Activated CD4-positive, alpha-beta T cell treated with anti-CD3 and anti-CD28 coated beads for 36 hours (primary cell): ENCODE data around the gene CDH4. TPM values are rescaled to one million over a fixed set of nuclear protein-coding genes. Genes with fewer than 3 reads are reported as not detected.
"Not testable (repeated sequence)": the region's sequence is repeated elsewhere in the genome, so short reads cannot be mapped to it uniquely, and the experiment has no call there.

ENCODE experiments used
- ATAC-seq: fragments of 200-7000 bp; cut with Tn5 transposase; one replicate; pipeline ENCODE4 v1.10.0; 2021; ENCODE audit warnings: mild to moderate bottlenecking, moderate library complexity
- CTCF ChIA-PET: fragments of 350-600 bp; sonication (Branson Sonifier 250); formaldehyde crosslinking; loops from one replicate; lab custom pipeline; 2021; ENCODE audit warnings: antibody characterized with exemption; lab: Charles Lee
- POLR2A ChIA-PET: fragments of 350-600 bp; sonication (Branson Sonifier 250); formaldehyde crosslinking; loops from one replicate; lab custom pipeline; 2021; ENCODE audit warnings: antibody characterized with exemption, inconsistent platforms; lab: Charles Lee
- DNase-seq: peaks from one replicate; pipeline ENCODE4 v3.0.0-alpha.2; 2020
- H3K27ac Mint-ChIP-seq: one replicate; pipeline ENCODE4 v1.8.0; 2021; ENCODE audit warnings: mixed read lengths
- H3K27me3 Mint-ChIP-seq: one replicate; pipeline ENCODE4 v1.8.0; 2021; ENCODE audit warnings: mixed read lengths
- H3K36me3 Mint-ChIP-seq: one replicate; pipeline ENCODE4 v1.8.0; 2021; ENCODE audit warnings: low read depth, mixed read lengths
- H3K4me1 Mint-ChIP-seq: one replicate; pipeline ENCODE4 v1.8.0; 2021; ENCODE audit warnings: mixed read lengths
- H3K4me3 Mint-ChIP-seq: one replicate; pipeline ENCODE4 v1.8.0; 2021; ENCODE audit warnings: mild to moderate bottlenecking, moderate library complexity, mixed read lengths
- H3K9me3 Mint-ChIP-seq: one replicate; pipeline ENCODE4 v1.8.0; 2021; ENCODE audit warnings: low read depth, mixed read lengths
- intact Hi-C, 2 experiments: fragments of 100-400 bp; cut with DNase I in 1 of 2; cut with micrococcal nuclease in 1 of 2; formaldehyde crosslinking; loops; one replicate each; pipeline versions ENCODE4 v1.14.2 to v1.15.1; 2022 to 2024; cut with DNase I, micrococcal nuclease
- total RNA-seq, 2 experiments: library from RNA; stranded (reverse); gene quantifications; one replicate each; pipeline ENCODE4 v1.2.3, GENCODE V29; 2021

Gene CDH4
- total RNA-seq, 2 experiments from 2014 or later: not detected

DNA sequence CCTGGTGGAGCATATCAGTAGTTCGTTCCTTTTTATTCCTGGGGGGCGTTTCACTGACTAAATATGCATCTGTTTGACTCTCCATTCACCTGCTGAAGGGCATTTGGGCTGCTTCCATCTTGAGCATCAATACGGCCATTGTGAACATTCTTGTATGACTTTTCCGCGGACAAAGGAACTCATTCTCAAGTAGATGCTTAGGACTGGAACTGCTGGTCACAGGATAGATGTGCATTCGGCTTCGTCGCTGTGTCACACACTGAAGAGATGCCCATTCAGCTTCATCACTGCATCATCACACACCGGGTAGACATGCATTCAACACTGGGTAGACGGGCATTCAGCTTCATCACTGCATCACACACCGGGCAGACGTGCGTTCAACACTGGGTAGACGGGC, 718.3 kb downstream of the CDH4 start:
- Mint-ChIP-seq H3K9me3 (peaks cover 2% of the 10 kb centered on the region), H3K4me1 (no peaks in the 10 kb centered on the region), H3K27ac (no peak overlapping the region), H3K36me3 (peaks cover 25% of the 10 kb centered on the region), H3K4me3 (no peak overlapping the region), H3K27me3 (peaks cover 9% of the 10 kb centered on the region)
- ATAC-seq: no peak
- ChIA-PET POLR2A (no interaction called here), CTCF (no interaction called here)
- intact Hi-C loops: no loop called here
- no peak for DNase-seq

GRCh38 chr20:61971595-61971994, 719.5 kb downstream of the CDH4 start:
- CTCF ChIA-PET, DNase-seq, H3K9me3 Mint-ChIP-seq, H3K4me1 Mint-ChIP-seq, intact Hi-C loops, ATAC-seq, H3K4me3 Mint-ChIP-seq, H3K27ac Mint-ChIP-seq, H3K27me3 Mint-ChIP-seq, POLR2A ChIA-PET: not testable (repeated sequence)
- peaks cover 29% of the 10 kb centered on the region for H3K36me3 Mint-ChIP-seq

DNA sequence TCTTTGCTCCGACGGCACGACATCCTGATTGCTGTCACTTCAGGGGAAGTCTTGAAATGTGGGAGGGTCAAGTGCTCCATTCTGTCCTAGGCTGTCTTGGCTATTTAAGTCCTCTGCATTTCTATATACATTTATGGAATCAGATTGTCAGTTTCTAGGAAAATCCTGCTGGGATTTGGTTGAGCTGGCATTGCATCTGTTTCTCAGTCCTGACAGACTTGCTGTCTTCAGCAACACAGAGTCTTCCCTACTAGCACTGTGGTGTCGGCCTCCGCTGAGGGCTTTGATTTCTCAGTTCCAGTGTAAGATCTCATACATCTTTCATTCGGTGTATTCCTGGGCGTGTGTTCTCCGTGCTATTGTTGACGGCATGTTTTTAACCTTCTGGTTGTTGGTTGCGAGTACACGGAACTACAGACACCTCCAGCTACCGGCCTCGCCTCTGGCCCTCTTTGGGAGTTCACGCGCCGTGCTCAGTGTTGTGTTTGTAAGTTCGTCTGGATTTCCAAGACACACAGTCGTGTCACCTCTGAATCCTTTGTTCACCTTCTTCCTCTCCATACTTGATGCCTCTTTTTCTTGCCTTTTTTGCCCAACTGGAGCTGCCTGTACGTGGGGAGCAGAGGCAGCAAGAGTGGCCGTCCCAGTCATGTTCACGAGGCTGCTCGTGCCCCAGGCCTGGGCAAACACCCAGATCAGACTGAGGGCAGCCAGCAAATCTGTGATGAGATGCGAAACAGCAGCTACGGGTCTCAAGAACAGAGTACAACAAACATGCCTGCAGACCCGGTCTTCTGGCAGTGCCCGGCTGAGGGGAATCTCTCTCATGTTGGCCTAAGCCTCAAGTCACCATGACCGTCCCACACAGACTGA, 720.8 kb downstream of the CDH4 start:
- peaks cover 2% of the 10 kb centered on the region for H3K9me3 Mint-ChIP-seq
- intact Hi-C loops: no loop called here

GRCh38 chr20:61973515-61974356, 721.7 kb downstream of the CDH4 start:
- Mint-ChIP-seq H3K27me3 (no peaks in the 10 kb centered on the region), H3K36me3 (peaks cover 35% of the 10 kb centered on the region), H3K4me3 (no peak overlapping the region), H3K4me1 (no peaks in the 10 kb centered on the region), H3K9me3 (peaks cover 2% of the 10 kb centered on the region), H3K27ac (no peak overlapping the region)
- ChIA-PET CTCF (interaction anchor here (0.6 kb wide), 1 partner anchor 162 kb away, joined by 3 read pairs; no protein-coding TSS in a partner anchor), POLR2A (no interaction called here)
- no peak for ATAC-seq
- intact Hi-C loops: no loop called here
- DNase-seq: no peak

More for the DNA sequence above, 720.8 kb downstream of the CDH4 start:
- no peak overlapping the region for H3K27ac Mint-ChIP-seq
- H3K4me1 Mint-ChIP-seq: no peaks in the 10 kb centered on the region
- peaks cover 2% of the 10 kb centered on the region for H3K27me3 Mint-ChIP-seq
- CTCF ChIA-PET: interaction anchor here (0.6 kb wide), 1 partner anchor 162 kb away, joined by 3 read pairs; no protein-coding TSS in a partner anchor
- POLR2A ChIA-PET: no interaction called here
- ATAC-seq (no peak), DNase-seq (no peak)
- H3K36me3 Mint-ChIP-seq: peaks cover 35% of the 10 kb centered on the region
- H3K4me3 Mint-ChIP-seq: no peak overlapping the region

- intact Hi-C loops: no loop called here
- Mint-ChIP-seq H3K9me3 (peaks cover 2% of the 10 kb centered on the region), H3K4me3 (no peak overlapping the region), H3K36me3 (peaks cover 35% of the 10 kb centered on the region), H3K4me1 (no peaks in the 10 kb centered on the region), H3K27ac (no peak overlapping the region), H3K27me3 (no peaks in the 10 kb centered on the region)
- no peak for ATAC-seq
- CTCF ChIA-PET: no interaction called here
- no peak for DNase-seq
- POLR2A ChIA-PET: no interaction called here
These were observed 722.2 kb downstream of the CDH4 start for GRCh38 chr20:61974357-61974665.

DNA sequence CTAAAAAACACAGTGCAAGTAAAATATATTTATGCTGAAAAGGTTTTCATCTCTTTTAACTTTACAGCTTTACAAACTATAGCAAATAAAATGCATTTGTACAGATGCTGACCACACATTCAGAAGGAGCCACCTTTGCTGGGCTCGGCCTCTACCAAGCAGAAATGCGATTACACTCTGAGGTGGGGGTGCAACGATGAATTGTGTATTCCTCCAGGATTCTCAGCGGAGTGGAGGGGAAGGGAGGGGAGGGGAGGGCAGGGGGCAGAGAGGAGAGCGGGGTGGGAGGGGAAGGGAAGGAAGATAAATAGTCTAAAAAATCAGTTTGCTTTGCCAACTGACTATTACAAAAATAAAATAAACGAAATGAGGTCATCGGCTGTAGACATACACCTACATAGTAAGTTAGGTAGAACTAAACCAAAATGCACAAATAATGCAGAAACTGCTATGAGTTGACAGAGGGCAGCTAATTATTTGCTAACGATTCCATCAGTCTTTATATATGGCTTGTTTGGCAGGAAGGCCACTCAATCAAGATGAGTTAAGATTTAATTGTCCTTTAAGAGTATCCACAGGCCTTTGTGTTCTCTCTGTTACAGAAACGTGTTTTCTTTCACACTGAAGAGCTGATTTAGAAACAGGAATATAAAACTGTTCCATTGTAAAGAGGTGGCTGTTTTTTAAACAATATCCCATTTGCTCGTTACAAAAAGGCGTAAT, 723.5 kb downstream of the CDH4 start:
- H3K9me3 Mint-ChIP-seq: no peaks in the 10 kb centered on the region
- H3K27me3 Mint-ChIP-seq: no peaks in the 10 kb centered on the region
- POLR2A ChIA-PET: no interaction called here
- DNase-seq (no peak), ATAC-seq (no peak)
- CTCF ChIA-PET: no interaction called here
- no peak overlapping the region for H3K4me3 Mint-ChIP-seq
- no peak overlapping the region for H3K27ac Mint-ChIP-seq
- peaks cover 35% of the 10 kb centered on the region for H3K36me3 Mint-ChIP-seq
- no peaks in the 10 kb centered on the region for H3K4me1 Mint-ChIP-seq
- intact Hi-C loops: no loop called here

DNA sequence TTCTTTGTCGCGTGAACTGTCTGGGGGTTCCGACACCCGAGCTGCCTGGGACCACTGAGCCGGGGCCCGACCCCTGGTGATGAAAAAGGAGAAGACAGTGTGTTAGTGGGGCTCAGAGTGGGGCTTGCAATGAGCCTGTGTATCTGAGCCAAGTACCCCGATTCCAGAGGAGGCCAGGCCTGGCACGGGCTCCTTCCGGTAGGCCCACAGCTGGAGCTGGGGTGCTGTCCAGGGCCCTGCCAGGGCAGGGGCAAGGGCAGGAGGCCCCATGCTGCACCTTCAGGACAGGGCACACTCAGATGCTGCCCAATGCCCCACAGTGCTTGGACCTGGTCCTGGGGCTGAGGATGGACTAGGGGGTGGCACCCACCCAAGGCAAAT, 724.2 kb downstream of the CDH4 start:
- Mint-ChIP-seq H3K27ac (no peak overlapping the region), H3K27me3 (no peaks in the 10 kb centered on the region), H3K36me3 (peaks cover 37% of the 10 kb centered on the region), H3K4me3 (no peak overlapping the region), H3K4me1 (peaks cover 2% of the 10 kb centered on the region), H3K9me3 (no peaks in the 10 kb centered on the region)
- POLR2A ChIA-PET: interaction anchor here (0.6 kb wide), 1 partner anchor 915 kb away, joined by 3 read pairs; no protein-coding TSS in a partner anchor
- DNase-seq (no peak), ATAC-seq (no peak)
- intact Hi-C loops: no loop called here
- CTCF ChIA-PET: no interaction called here

GRCh38 chr20:61976644-61977418, 724.8 kb downstream of the CDH4 start:
- H3K27ac Mint-ChIP-seq: no peak overlapping the region
- no peak for ATAC-seq

DNA sequence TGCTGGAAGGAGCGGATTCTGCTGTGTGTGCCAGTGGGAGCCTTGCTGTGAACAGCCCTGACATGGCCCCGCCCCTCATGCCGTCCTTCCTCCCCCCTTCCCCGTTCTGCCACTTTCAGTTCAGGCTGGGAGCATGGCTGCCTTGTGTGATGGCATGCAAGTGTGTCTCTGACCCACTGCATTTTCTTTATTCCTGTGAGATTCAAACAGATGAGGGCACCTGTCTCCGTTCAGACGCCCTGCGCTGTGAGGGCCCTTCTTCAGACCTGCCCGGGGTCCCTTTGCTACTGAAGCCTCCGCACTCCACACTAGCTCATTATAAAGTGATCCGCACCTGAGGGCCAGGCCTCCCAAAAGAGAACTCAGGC, 725.3 kb downstream of the CDH4 start:
- DNase-seq: no peak
- no peak for ATAC-seq
- CTCF ChIA-PET: no interaction called here
- Mint-ChIP-seq H3K4me3 (no peak overlapping the region), H3K27ac (no peak overlapping the region), H3K36me3 (peaks cover 40% of the 10 kb centered on the region), H3K9me3 (no peaks in the 10 kb centered on the region), H3K27me3 (no peaks in the 10 kb centered on the region), H3K4me1 (peaks cover 8% of the 10 kb centered on the region)
- intact Hi-C loops: no loop called here
- POLR2A ChIA-PET: no interaction called here

More at GRCh38 chr20:61976644-61977418, 724.8 kb downstream of the CDH4 start:
- intact Hi-C loops: no loop called here
- H3K27me3 Mint-ChIP-seq: no peaks in the 10 kb centered on the region
- no peak for DNase-seq
- peaks cover 40% of the 10 kb centered on the region for H3K36me3 Mint-ChIP-seq
- no peaks in the 10 kb centered on the region for H3K9me3 Mint-ChIP-seq
- peaks cover 4% of the 10 kb centered on the region for H3K4me1 Mint-ChIP-seq
- ChIA-PET CTCF (no interaction called here), POLR2A (interaction anchor here (0.6 kb wide), 1 partner anchor 914 kb away, joined by 3 read pairs; no protein-coding TSS in a partner anchor)
- H3K4me3 Mint-ChIP-seq: no peak overlapping the region

GRCh38 chr20:61978491-61978890, 726.4 kb downstream of the CDH4 start:
- H3K27ac Mint-ChIP-seq: no peak overlapping the region
- ChIA-PET POLR2A (no interaction called here), CTCF (no interaction called here)
- no peaks in the 10 kb centered on the region for H3K27me3 Mint-ChIP-seq
- H3K9me3 Mint-ChIP-seq: no peaks in the 10 kb centered on the region
- intact Hi-C loops: no loop called here
- H3K4me1 Mint-ChIP-seq: peaks cover 9% of the 10 kb centered on the region
- ATAC-seq: no peak
- no peak for DNase-seq
- no peak overlapping the region for H3K4me3 Mint-ChIP-seq
- peaks cover 33% of the 10 kb centered on the region for H3K36me3 Mint-ChIP-seq

DNA sequence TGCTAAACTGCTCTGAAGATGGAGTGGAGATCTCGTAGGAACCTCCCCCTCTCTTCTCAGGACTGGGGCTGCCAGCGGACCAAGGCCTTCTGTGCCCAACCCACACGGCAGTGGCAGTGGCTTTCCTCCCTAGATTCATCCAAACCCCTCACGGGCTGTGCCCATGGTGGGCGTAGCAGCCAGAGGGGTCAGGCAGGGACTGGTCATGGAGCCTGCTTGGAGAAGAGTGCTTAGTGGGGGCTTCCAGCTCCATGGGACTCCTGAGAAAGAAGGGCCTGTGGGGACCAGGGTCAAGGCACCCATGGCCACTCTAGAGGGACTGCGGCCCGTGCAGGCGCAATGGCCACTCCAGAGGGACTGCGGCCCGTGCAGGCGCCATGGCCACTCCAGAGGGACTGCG, 727.0 kb downstream of the CDH4 start:
- H3K27me3 Mint-ChIP-seq: no peaks in the 10 kb centered on the region
- no peak for ATAC-seq
- H3K4me3 Mint-ChIP-seq: no peak overlapping the region
- peaks cover 13% of the 10 kb centered on the region for H3K4me1 Mint-ChIP-seq
- peaks cover 2% of the 10 kb centered on the region for H3K9me3 Mint-ChIP-seq
- peaks cover 34% of the 10 kb centered on the region for H3K36me3 Mint-ChIP-seq
- no peak overlapping the region for H3K27ac Mint-ChIP-seq
- CTCF ChIA-PET: no interaction called here
- POLR2A ChIA-PET: no interaction called here
- DNase-seq: no peak
- intact Hi-C loops: no loop called here
